ENCODE measurements around the gene COL13A1. TPM values are rescaled to one million over a fixed set of nuclear protein-coding genes. Genes with fewer than 3 reads are reported as not detected.
A peak's percentile ranks its signal among the peaks of the same experiment; 100 is the strongest.

COL13A1 gene
- total RNA-seq, 1 donor from 2014 or later: 4.6 TPM

- DNase-seq: no peak
These were observed 66.2 kb downstream of the COL13A1 start for GRCh38 chr10:69867699-69868558.

- DNase-seq: no peak
These were observed 67.1 kb downstream of the COL13A1 start for GRCh38 chr10:69868821-69869220.

GRCh38 chr10:69869291-69869961 lies 67.7 kb downstream of the COL13A1 start:
- peak; percentile 61 for DNase-seq

GRCh38 chr10:69870591-69870990 lies 68.9 kb downstream of the COL13A1 start:
- DNase-seq: no peak

- no peak for DNase-seq
These were observed 69.4 kb downstream of the COL13A1 start for GRCh38 chr10:69871074-69871473.

DNA sequence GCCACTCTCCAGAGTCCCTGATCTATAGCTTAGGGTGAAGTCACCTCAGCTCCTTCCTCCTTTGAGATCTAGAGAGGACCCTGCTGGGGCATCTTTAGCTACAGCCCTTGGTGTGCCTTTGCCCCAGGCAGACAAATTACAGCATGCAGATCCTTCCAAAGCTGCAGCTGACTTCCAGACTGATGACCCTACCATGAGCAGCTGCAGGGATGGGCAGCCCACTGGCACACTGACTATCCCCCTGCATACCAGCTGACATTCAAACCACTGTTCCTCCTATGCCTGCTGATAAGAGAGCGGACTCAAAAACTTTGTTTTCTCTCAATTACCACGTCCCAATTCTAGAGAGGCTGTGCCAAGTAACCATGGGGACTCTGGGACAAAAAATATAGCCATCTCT lies 70.6 kb downstream of the COL13A1 start:
- DNase-seq: peak; percentile 84

GRCh38 chr10:69873135-69873639 lies 71.5 kb downstream of the COL13A1 start:
- DNase-seq: no peak

- no peak for DNase-seq
These were observed 72.7 kb downstream of the COL13A1 start for GRCh38 chr10:69874449-69874848.

- no peak for DNase-seq
These were observed 74.2 kb downstream of the COL13A1 start for GRCh38 chr10:69875856-69876255.

DNA sequence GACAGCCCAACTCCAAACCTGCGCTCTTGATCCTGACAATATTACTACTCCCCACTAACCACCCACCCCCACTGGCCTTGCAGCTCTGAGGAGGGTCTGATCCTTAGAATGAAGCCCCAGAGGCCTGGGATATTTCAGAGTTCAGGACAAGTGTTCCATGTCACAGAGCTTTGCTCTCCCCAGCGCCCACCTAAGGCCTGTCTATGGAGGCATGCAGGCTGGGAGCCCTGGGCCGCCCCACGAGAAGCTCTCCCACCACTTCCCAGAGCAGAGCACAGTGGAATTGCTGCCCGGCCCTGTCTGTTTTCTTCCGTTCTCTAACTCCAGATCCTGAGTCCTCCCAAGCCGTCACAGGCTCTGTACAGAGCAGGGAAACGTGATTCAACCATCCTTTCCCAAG lies 74.6 kb downstream of the COL13A1 start:
- no peak for DNase-seq

- no peak for DNase-seq
These were observed 75.2 kb downstream of the COL13A1 start for GRCh38 chr10:69876931-69877330.

DNA sequence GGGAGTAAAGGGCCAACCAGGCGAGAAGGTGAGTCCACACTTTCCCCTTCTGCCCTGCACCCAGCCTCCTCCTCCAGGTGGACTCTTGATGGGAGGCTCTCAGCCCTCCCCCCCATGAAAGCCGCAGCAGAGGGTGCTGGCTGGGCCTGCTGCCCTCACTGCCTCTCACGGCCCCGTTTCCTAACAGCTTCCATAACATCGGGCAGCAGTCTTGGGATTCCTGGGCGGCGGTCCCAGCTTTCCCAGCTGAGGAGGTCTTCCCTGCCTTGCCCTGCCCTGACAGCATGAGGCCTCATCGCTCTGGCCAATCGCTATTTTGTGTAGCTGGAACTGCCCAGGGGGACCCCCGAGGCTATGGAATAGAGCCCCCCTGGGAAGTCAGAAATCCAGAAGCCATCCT lies 76.3 kb downstream of the COL13A1 start:
- peak; percentile 92 for DNase-seq

DNA sequence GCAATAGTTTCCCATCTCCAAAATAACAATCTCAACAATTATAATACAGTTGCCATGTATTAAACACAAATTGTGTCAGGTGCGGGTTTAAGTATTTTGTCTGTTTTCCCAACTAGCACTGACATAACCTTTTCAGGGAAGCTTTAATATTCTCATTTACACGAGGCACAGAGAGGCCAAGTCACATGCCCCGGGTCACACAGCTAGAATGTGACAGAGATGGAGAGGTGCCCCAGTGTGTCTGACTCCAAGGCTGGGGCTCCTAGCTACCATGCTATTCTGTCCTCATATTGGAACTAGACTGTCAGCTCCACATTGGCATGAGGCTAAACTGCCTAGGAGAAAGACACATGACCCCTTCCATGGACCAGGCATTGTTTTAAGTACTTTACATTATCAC lies 77.2 kb downstream of the COL13A1 start:
- DNase-seq: no peak

GRCh38 chr10:69879634-69880257 lies 78.0 kb downstream of the COL13A1 start:
- DNase-seq: no peak

- no peak for DNase-seq
These were observed 78.8 kb downstream of the COL13A1 start for GRCh38 chr10:69880301-69881081.

DNA sequence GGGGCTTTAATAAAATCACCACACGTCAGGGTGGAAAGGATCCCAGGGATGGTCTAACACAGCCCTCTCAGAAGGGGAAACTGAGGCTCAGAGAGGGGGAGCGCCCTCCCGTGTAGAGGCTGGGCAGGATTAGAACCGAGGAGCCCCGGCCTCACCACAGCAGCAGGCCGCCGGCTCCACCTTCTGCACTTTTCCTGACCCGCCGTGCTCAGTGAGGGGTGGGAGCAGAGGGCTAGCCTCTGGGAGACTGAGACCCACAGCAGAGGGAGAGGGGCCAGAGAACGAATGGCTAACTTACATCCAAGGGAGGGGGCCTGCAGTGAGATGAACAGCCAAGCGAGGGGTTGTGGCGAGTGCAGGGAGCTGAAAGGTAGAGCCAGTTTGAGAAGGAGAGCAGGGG lies 79.5 kb downstream of the COL13A1 start:
- no peak for DNase-seq

DNA sequence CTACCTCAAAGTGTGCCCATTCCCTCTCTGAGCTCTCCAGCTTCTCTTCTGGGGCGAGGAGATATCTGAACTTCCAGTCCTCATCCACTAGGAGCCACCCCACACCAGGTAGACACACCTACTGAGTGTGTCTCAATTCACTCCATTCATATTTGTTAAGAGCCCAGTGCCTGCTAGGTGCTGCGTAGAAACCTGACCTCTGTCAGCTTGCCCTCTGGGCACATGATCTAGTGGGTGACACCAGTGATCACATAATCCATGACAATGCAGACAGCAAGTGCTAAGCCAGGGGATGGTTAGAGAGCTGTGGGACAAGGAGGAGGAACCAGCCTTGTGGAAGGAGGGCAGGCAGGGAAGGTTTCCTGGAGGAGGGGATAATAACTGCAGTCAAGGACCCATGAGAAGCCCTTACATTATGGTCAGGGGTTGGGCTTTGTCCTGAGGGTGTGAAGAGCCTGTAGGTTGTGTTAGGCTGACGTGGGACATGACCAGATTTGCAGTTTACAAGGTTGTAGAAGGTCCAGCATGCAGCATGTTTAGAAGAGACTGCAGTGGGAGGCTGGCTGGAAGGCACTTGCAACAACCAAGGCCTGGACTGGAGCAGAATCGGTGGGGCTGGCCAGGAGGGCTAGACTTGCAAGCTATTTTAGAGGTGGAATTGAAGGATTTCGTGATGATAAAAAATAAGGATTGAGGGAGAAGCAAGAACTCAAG lies 81.8 kb downstream of the COL13A1 start:
- no peak for DNase-seq

DNA sequence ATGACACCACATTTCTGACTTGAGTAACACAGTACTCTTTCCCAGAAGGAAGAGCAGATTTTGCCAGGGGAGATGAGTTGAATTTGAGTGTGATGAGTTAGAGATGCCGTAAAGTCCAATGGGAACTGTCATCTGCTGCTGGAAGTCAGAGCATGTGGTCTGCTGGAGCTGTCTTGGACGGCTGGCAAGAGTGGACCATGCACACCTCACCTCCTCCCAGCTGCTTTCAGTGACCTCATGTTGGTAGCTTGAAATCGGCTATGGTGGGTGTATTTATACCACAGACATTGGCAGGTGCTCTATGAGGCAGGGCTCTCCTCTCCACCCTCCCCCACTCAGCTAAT lies 82.3 kb downstream of the COL13A1 start:
- peak; percentile 45 for DNase-seq

GRCh38 chr10:69884686-69885085 lies 83.0 kb downstream of the COL13A1 start:
- no peak for DNase-seq

- DNase-seq: no peak
These were observed 83.8 kb downstream of the COL13A1 start for GRCh38 chr10:69885379-69886013.

Data from tongue (tissue), 2 donors.